BE2C (cell line): Measurements from ENCODE around the gene PCSK6.

Experiments used
- DNase-seq: peaks from one replicate; pipeline ENCODE4 v3.0.0-alpha.2; 2020
- H3K27me3 ChIP-seq: fragments of 250-450 bp; sonication (Bioruptor Pico); 2 replicates; pipeline ENCODE4 v1.5.1; 2020; ENCODE audit warnings: mild to moderate bottlenecking
- H3K36me3 ChIP-seq: fragments of 250-450 bp; sonication (Bioruptor Pico); 2 replicates; pipeline ENCODE4 v1.5.1; 2020; ENCODE audit warnings: mild to moderate bottlenecking
- H3K4me1 ChIP-seq: fragments of 250-450 bp; sonication (Bioruptor Pico); 2 replicates; pipeline ENCODE4 v1.5.1; 2020
- H3K4me3 ChIP-seq: 2 replicates; pipeline ENCODE4 v1.5.1; 2011; ENCODE audit warnings: low read depth, low read length
- H3K9me3 ChIP-seq: fragments of 250-450 bp; sonication (Bioruptor Pico); 2 replicates; pipeline ENCODE4 v1.5.1; 2020
- CTCF ChIP-seq: IDR thresholded peaks from 2 replicates; pipeline ENCODE4 v1.5.1; 2012; ENCODE audit warnings: mild to moderate bottlenecking, low read depth, low read length

PCSK6 gene

GRCh38 chr15:101439285-101439919 is 50.1 kb downstream of the PCSK6 start:
- Histone ChIP-seq H3K4me1 (no peaks in the 10 kb centered on the region; the same call in 1 of the 2 replicates), H3K4me3 (no peak overlapping the region), H3K36me3 (no peaks in the 10 kb centered on the region), H3K9me3 (no peaks in the 10 kb centered on the region), H3K27me3 (no peaks in the 10 kb centered on the region)
- no peak for DNase-seq
- TF ChIP-seq CTCF, result no peak

GRCh38 chr15:101438482-101439284 is 50.8 kb downstream of the PCSK6 start:
- Histone ChIP-seq H3K27me3 (no peaks in the 10 kb centered on the region), H3K4me1 (no peaks in the 10 kb centered on the region; the same call in 1 of the 2 replicates), H3K4me3 (no peak overlapping the region), H3K9me3 (no peaks in the 10 kb centered on the region), H3K36me3 (no peaks in the 10 kb centered on the region)
- no peak for TF ChIP-seq CTCF
- no peak for DNase-seq

- Histone ChIP-seq H3K4me1 (no peaks in the 10 kb centered on the region; the same call in 1 of the 2 replicates), H3K36me3 (no peaks in the 10 kb centered on the region), H3K9me3 (no peaks in the 10 kb centered on the region), H3K27me3 (no peaks in the 10 kb centered on the region), H3K4me3 (no peak overlapping the region)
- TF ChIP-seq CTCF, result no peak
- no peak for DNase-seq
These were observed 51.7 kb downstream of the PCSK6 start for GRCh38 chr15:101437618-101438481.

GRCh38 chr15:101437209-101437608 is 52.3 kb downstream of the PCSK6 start:
- Histone ChIP-seq H3K9me3 (no peaks in the 10 kb centered on the region), H3K4me3 (no peak overlapping the region), H3K27me3 (no peaks in the 10 kb centered on the region), H3K36me3 (no peaks in the 10 kb centered on the region), H3K4me1 (no peaks in the 10 kb centered on the region; the same call in 1 of the 2 replicates)
- DNase-seq, result no peak
- no peak for TF ChIP-seq CTCF

- no peak for TF ChIP-seq CTCF
- H3K4me1 ChIP-seq, result no peaks in the 10 kb centered on the region; the same call in 1 of the 2 replicates
- no peak for DNase-seq
- H3K4me3 ChIP-seq, result no peak overlapping the region
- no peaks in the 10 kb centered on the region for H3K9me3 ChIP-seq
- H3K36me3 ChIP-seq, result no peaks in the 10 kb centered on the region
- no peaks in the 10 kb centered on the region for H3K27me3 ChIP-seq
These were observed 53.0 kb downstream of the PCSK6 start for GRCh38 chr15:101436526-101436925.
